ENCODE results near the gene ERC1.

DNA sequence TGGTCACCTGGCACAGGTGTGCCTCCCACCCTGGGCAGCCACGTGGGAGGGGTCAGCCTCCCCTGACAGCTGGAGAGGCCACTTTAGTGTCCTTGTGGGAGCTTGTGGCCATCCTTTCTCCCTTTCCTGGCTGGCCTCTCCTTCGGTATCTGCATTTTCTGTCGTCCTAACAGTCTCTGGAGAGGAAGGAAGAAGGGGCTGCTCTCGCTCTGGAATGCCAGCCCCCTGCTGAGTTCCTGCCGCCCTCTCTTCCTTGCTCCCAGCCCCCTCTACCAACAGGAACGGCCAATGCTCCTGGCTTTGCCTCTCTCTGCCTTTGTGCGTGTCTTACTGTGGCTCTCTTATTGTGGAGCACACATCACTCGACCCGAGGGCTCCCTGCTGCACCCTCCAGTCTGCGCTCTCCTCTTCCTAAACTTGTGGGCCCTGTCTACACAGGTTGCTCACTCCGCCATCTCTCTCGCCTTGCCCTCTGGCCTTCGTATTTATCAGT is 532.6 kb downstream of the ERC1 start:
- no peak for TF ChIP-seq POLR2AphosphoS5 (IDR thresholded peaks at IDR 0.05; ENCODE audit: insufficient read depth, low read depth, low read length)
- TF ChIP-seq EZH2 (IDR thresholded peaks at IDR 0.05; ENCODE audit: borderline replicate concordance, low read depth, low read length, severe bottlenecking): no peak
- TF ChIP-seq, protein P1, sequence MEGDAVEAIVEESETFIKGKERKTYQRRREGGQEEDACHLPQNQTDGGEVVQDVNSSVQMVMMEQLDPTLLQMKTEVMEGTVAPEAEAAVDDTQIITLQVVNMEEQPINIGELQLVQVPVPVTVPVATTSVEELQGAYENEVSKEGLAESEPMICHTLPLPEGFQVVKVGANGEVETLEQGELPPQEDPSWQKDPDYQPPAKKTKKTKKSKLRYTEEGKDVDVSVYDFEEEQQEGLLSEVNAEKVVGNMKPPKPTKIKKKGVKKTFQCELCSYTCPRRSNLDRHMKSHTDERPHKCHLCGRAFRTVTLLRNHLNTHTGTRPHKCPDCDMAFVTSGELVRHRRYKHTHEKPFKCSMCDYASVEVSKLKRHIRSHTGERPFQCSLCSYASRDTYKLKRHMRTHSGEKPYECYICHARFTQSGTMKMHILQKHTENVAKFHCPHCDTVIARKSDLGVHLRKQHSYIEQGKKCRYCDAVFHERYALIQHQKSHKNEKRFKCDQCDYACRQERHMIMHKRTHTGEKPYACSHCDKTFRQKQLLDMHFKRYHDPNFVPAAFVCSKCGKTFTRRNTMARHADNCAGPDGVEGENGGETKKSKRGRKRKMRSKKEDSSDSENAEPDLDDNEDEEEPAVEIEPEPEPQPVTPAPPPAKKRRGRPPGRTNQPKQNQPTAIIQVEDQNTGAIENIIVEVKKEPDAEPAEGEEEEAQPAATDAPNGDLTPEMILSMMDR (IDR thresholded peaks at IDR 0.05; ENCODE audit: extremely low read depth in 1 of 2, insufficient read depth in 1 of 2, low read depth in 1 of 2, low read length in 2 of 2): no peak
- no peak for TF ChIP-seq POLR2A (IDR thresholded peaks at IDR 0.05; ENCODE audit: low read depth, low read length)
- no peak for TF ChIP-seq MYC (IDR thresholded peaks at IDR 0.05; ENCODE audit: low read depth, low read length)
- TF ChIP-seq FOS (IDR thresholded peaks at IDR 0.05; ENCODE audit: borderline replicate concordance, insufficient read depth, low read length): no peak
- no peak for TF ChIP-seq MAX (IDR thresholded peaks at IDR 0.05; ENCODE audit: insufficient read depth, insufficient read length)
